ENCODE results near the gene PSEN1. TPM values are rescaled to one million over a fixed set of nuclear protein-coding genes. Genes with fewer than 3 reads are reported as not detected.

The PSEN1 gene
- total RNA-seq, 2 experiments from 2014 or later: 38.5 to 43.0 TPM

- H3K9me3 Mint-ChIP-seq: no peaks in the 10 kb centered on the region
- no peak overlapping the region for H3K27ac Mint-ChIP-seq
- ATAC-seq (ENCODE audit: low read depth) (no peak), DNase-seq (no peak)
- H3K4me3 Mint-ChIP-seq: no peak overlapping the region
- H3K4me1 Mint-ChIP-seq: peaks cover 22% of the 10 kb centered on the region
- POLR2A ChIA-PET: no interaction called here
- H3K27me3 Mint-ChIP-seq: peaks cover 6% of the 10 kb centered on the region
- no peaks in the 10 kb centered on the region for H3K36me3 Mint-ChIP-seq
Observed at GRCh38 chr14:73250781-73251500, 114.6 kb downstream of the PSEN1 start.

- POLR2A ChIA-PET: no interaction called here
- Mint-ChIP-seq H3K4me3 (no peak overlapping the region), H3K27ac (no peak overlapping the region), H3K27me3 (peaks cover 4% of the 10 kb centered on the region), H3K36me3 (no peaks in the 10 kb centered on the region), H3K4me1 (peaks cover 19% of the 10 kb centered on the region), H3K9me3 (no peaks in the 10 kb centered on the region)
- ATAC-seq (ENCODE audit: low read depth) (no peak), DNase-seq (no peak)
Observed at GRCh38 chr14:73251516-73252215, 115.4 kb downstream of the PSEN1 start.

- Mint-ChIP-seq H3K27me3 (peaks cover 4% of the 10 kb centered on the region), H3K4me1 (peaks cover 10% of the 10 kb centered on the region), H3K9me3 (no peaks in the 10 kb centered on the region), H3K36me3 (no peaks in the 10 kb centered on the region), H3K4me3 (no peak overlapping the region), H3K27ac (no peak overlapping the region)
- DNase-seq (no peak), ATAC-seq (ENCODE audit: low read depth) (no peak)
- POLR2A ChIA-PET: no interaction called here
Observed at GRCh38 chr14:73252491-73253322, 116.4 kb downstream of the PSEN1 start.

GRCh38 chr14:73253323-73253610, 117.0 kb downstream of the PSEN1 start:
- H3K4me1 Mint-ChIP-seq: peaks cover 5% of the 10 kb centered on the region
- no peaks in the 10 kb centered on the region for H3K36me3 Mint-ChIP-seq
- peaks cover 4% of the 10 kb centered on the region for H3K27me3 Mint-ChIP-seq
- POLR2A ChIA-PET: no interaction called here
- no peak overlapping the region for H3K4me3 Mint-ChIP-seq
- ATAC-seq (ENCODE audit: low read depth) (no peak), DNase-seq (no peak)
- H3K9me3 Mint-ChIP-seq: no peaks in the 10 kb centered on the region
- H3K27ac Mint-ChIP-seq: no peak overlapping the region

GRCh38 chr14:73253721-73254120, 117.4 kb downstream of the PSEN1 start:
- Mint-ChIP-seq H3K27ac (no peak overlapping the region), H3K4me3 (no peak overlapping the region), H3K4me1 (peaks cover 3% of the 10 kb centered on the region), H3K27me3 (peaks cover 4% of the 10 kb centered on the region), H3K36me3 (no peaks in the 10 kb centered on the region), H3K9me3 (no peaks in the 10 kb centered on the region)
- DNase-seq (no peak), ATAC-seq (ENCODE audit: low read depth) (no peak)
- POLR2A ChIA-PET: no interaction called here

- Mint-ChIP-seq H3K27me3 (peaks cover 4% of the 10 kb centered on the region), H3K9me3 (no peaks in the 10 kb centered on the region), H3K4me1 (peaks cover 2% of the 10 kb centered on the region), H3K36me3 (no peaks in the 10 kb centered on the region), H3K27ac (no peak overlapping the region), H3K4me3 (no peak overlapping the region)
- POLR2A ChIA-PET: interaction anchor here (0.6 kb wide), 1 partner anchor 7 kb away, joined by 3 read pairs; no protein-coding TSS in a partner anchor
- DNase-seq: no peak
- ATAC-seq (ENCODE audit: low read depth): no peak
Observed at GRCh38 chr14:73254247-73255004, 118.1 kb downstream of the PSEN1 start.

- H3K36me3 Mint-ChIP-seq: no peaks in the 10 kb centered on the region
- no peaks in the 10 kb centered on the region for H3K9me3 Mint-ChIP-seq
- DNase-seq (no peak), ATAC-seq (ENCODE audit: low read depth) (no peak)
- POLR2A ChIA-PET: interaction anchor here (0.6 kb wide), 1 partner anchor 8 kb away, joined by 3 read pairs; no protein-coding TSS in a partner anchor
- no peak overlapping the region for H3K27ac Mint-ChIP-seq
- no peak overlapping the region for H3K4me3 Mint-ChIP-seq
- H3K4me1 Mint-ChIP-seq: peaks cover 2% of the 10 kb centered on the region
- peaks cover 2% of the 10 kb centered on the region for H3K27me3 Mint-ChIP-seq
Observed at GRCh38 chr14:73255005-73255400, 118.7 kb downstream of the PSEN1 start.

- Mint-ChIP-seq H3K9me3 (no peaks in the 10 kb centered on the region), H3K4me1 (peaks cover 2% of the 10 kb centered on the region), H3K36me3 (no peaks in the 10 kb centered on the region), H3K4me3 (no peak overlapping the region), H3K27me3 (no peaks in the 10 kb centered on the region), H3K27ac (no peak overlapping the region)
- POLR2A ChIA-PET: no interaction called here
- ATAC-seq (ENCODE audit: low read depth) (no peak), DNase-seq (no peak)
Observed at GRCh38 chr14:73255693-73256225, 119.5 kb downstream of the PSEN1 start.

GRCh38 chr14:73258076-73258475, 121.8 kb downstream of the PSEN1 start:
- Mint-ChIP-seq H3K27ac (no peak overlapping the region), H3K27me3 (no peaks in the 10 kb centered on the region), H3K4me3 (no peak overlapping the region), H3K4me1 (peaks cover 2% of the 10 kb centered on the region), H3K36me3 (no peaks in the 10 kb centered on the region), H3K9me3 (no peaks in the 10 kb centered on the region)
- DNase-seq (no peak), ATAC-seq (ENCODE audit: low read depth) (no peak)
- POLR2A ChIA-PET: no interaction called here

- H3K36me3 Mint-ChIP-seq: no peaks in the 10 kb centered on the region
- no peaks in the 10 kb centered on the region for H3K9me3 Mint-ChIP-seq
- H3K27ac Mint-ChIP-seq: no peak overlapping the region
- ATAC-seq (ENCODE audit: low read depth): no peak
- no peak for DNase-seq
- POLR2A ChIA-PET: no interaction called here
- H3K4me3 Mint-ChIP-seq: no peak overlapping the region
- no peaks in the 10 kb centered on the region for H3K27me3 Mint-ChIP-seq
- peaks cover 2% of the 10 kb centered on the region for H3K4me1 Mint-ChIP-seq
Observed at GRCh38 chr14:73258845-73259611, 122.7 kb downstream of the PSEN1 start.

GRCh38 chr14:73259837-73260236, 123.5 kb downstream of the PSEN1 start:
- no peak for DNase-seq
- peaks cover 2% of the 10 kb centered on the region for H3K27me3 Mint-ChIP-seq
- POLR2A ChIA-PET: no interaction called here
- no peak overlapping the region for H3K27ac Mint-ChIP-seq
- H3K4me3 Mint-ChIP-seq: no peak overlapping the region
- no peak for ATAC-seq (ENCODE audit: low read depth)
- H3K4me1 Mint-ChIP-seq: peaks cover 2% of the 10 kb centered on the region
- H3K9me3 Mint-ChIP-seq: no peaks in the 10 kb centered on the region
- H3K36me3 Mint-ChIP-seq: no peaks in the 10 kb centered on the region

GRCh38 chr14:73260574-73260973, 124.3 kb downstream of the PSEN1 start:
- Mint-ChIP-seq H3K9me3 (no peaks in the 10 kb centered on the region), H3K4me3 (no peak overlapping the region), H3K27me3 (peaks cover 2% of the 10 kb centered on the region), H3K4me1 (peaks cover 2% of the 10 kb centered on the region), H3K27ac (no peak overlapping the region), H3K36me3 (no peaks in the 10 kb centered on the region)
- POLR2A ChIA-PET: no interaction called here
- ATAC-seq (ENCODE audit: low read depth) (no peak), DNase-seq (no peak)
